Lower lobe of right lung (tissue), 2 donors: Measurements from ENCODE around the gene ZFY. TPM values are rescaled to one million over a fixed set of nuclear protein-coding genes. Genes with fewer than 3 reads are reported as not detected.

ENCODE experiments used
- ATAC-seq, 2 donors: fragments of 200-7000 bp; cut with Tn5 transposase; one replicate each; pipeline ENCODE4 v1.9.1; 2020 to 2022; ENCODE audit warnings: mild to moderate bottlenecking in 2 of 2, moderate library complexity in 2 of 2
- DNase-seq: peaks from one replicate; pipeline ENCODE4 v3.0.0-alpha.2; 2020
- H3K27ac ChIP-seq: fragments of 200-600 bp; one replicate; pipeline ENCODE4 v1.8.0; 2022
- H3K27me3 ChIP-seq: fragments of 200-600 bp; one replicate; pipeline ENCODE4 v1.8.0; 2022; ENCODE audit warnings: low read depth
- H3K36me3 ChIP-seq: fragments of 200-600 bp; one replicate; pipeline ENCODE4 v1.8.0; 2022; ENCODE audit warnings: mild to moderate bottlenecking
- H3K4me1 ChIP-seq: fragments of 200-600 bp; one replicate; pipeline ENCODE4 v1.8.0; 2022
- H3K4me3 ChIP-seq: fragments of 200-600 bp; one replicate; pipeline ENCODE4 v1.8.0; 2022; ENCODE audit warnings: mild to moderate bottlenecking
- H3K9me3 ChIP-seq: fragments of 200-600 bp; one replicate; pipeline ENCODE4 v1.8.0; 2022
- intact Hi-C: fragments of 100-400 bp; cut with DNase I; formaldehyde crosslinking; loops from one replicate; pipeline ENCODE4 v1.11.0; 2022
- total RNA-seq: library from RNA; stranded (reverse); fragmentation: NEBNext Ultra II Directional; extraction: Animal tissue kit (Norgen Biotek cat#: 25700); gene quantifications from one replicate; pipeline ENCODE4 v1.2.1, GENCODE V29; 2021
- TF ChIP-seq, protein P1 (sequence below): fragments of 200-600 bp; IDR thresholded peaks from one replicate; pipeline ENCODE4 v1.8.0; 2022; ENCODE audit warnings: antibody characterized with exemption, mild to moderate bottlenecking
- donor health status: DM: no; HTN: yes; CAD: no; lungs with severe emphysema.

The ZFY gene
- total RNA-seq, 1 donor from 2014 or later = 21.2 TPM

DNA sequence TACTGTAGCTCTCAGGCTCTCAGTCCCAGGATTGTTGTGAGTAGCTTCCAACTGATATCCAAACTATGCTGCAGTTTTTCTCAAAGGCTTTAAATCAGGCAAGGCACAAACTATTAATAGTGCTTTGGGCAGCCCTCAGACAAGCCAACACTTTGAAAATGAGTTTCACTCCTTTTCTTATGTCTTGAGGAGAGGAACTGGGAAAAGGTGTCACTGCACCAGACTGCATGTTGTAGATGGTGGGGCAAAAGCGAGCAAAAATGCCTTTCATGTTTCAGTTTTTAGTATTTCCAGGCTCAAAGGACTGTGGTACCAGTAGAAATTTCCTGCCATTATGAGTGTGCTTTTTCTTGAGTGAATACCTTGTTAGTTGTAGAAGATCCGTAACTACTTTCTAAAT is 39.1 kb upstream of the ZFY start:
- Histone ChIP-seq H3K27ac (no peak overlapping the region), H3K27me3 (no peaks in the 10 kb centered on the region), H3K4me1 (no peaks in the 10 kb centered on the region), H3K4me3 (no peak overlapping the region), H3K9me3 (no peaks in the 10 kb centered on the region), H3K36me3 (no peaks in the 10 kb centered on the region)
- DNase-seq (no peak), ATAC-seq (no peak)
- TF ChIP-seq, protein P1, sequence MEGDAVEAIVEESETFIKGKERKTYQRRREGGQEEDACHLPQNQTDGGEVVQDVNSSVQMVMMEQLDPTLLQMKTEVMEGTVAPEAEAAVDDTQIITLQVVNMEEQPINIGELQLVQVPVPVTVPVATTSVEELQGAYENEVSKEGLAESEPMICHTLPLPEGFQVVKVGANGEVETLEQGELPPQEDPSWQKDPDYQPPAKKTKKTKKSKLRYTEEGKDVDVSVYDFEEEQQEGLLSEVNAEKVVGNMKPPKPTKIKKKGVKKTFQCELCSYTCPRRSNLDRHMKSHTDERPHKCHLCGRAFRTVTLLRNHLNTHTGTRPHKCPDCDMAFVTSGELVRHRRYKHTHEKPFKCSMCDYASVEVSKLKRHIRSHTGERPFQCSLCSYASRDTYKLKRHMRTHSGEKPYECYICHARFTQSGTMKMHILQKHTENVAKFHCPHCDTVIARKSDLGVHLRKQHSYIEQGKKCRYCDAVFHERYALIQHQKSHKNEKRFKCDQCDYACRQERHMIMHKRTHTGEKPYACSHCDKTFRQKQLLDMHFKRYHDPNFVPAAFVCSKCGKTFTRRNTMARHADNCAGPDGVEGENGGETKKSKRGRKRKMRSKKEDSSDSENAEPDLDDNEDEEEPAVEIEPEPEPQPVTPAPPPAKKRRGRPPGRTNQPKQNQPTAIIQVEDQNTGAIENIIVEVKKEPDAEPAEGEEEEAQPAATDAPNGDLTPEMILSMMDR = no peak
- intact Hi-C loops = no loop called here

DNA sequence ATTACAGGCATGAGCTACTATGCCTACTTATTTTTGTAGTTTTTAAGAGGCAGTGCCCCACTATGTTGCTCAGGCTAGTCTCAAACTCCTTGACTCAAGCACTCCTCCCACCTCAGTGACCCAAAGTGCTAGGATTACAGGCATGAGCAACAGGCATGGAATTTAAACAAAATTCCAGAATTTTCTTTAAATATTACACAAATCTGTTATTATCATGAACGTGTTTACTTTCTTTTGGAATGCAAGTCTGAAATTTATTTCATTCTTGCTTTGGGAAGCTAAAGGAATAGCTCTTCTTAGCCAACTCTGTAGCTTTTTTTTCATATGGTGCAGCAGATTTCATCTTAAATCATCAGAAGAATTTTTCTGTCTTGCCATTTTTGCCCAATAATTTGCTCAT is 27.8 kb upstream of the ZFY start:
- Histone ChIP-seq H3K9me3 (no peaks in the 10 kb centered on the region), H3K4me3 (no peak overlapping the region), H3K27me3 (no peaks in the 10 kb centered on the region), H3K27ac (no peak overlapping the region), H3K4me1 (no peaks in the 10 kb centered on the region), H3K36me3 (no peaks in the 10 kb centered on the region)
- DNase-seq (no peak), ATAC-seq (no peak)
- intact Hi-C loops = no loop called here
- TF ChIP-seq, protein P1 = no peak

GRCh38 chrY:2913066-2913815 is 21.9 kb upstream of the ZFY start:
- DNase-seq (no peak), ATAC-seq (no peak)
- Histone ChIP-seq H3K36me3 (no peaks in the 10 kb centered on the region), H3K27ac (no peak overlapping the region), H3K9me3 (no peaks in the 10 kb centered on the region), H3K4me3 (no peak overlapping the region), H3K27me3 (no peaks in the 10 kb centered on the region), H3K4me1 (no peaks in the 10 kb centered on the region)
- TF ChIP-seq, protein P1 = peak; percentile 19
- intact Hi-C loops = no loop called here

GRCh38 chrY:2934078-2934477 is 1.1 kb upstream of the ZFY start:
- no peak for ATAC-seq
- H3K36me3 ChIP-seq = no peaks in the 10 kb centered on the region
- peak overlapping the region; percentile 61 for H3K4me3 ChIP-seq
- H3K27ac ChIP-seq = peak overlapping the region; percentile 99
- intact Hi-C loops = no loop called here
- no peaks in the 10 kb centered on the region for H3K27me3 ChIP-seq
- peaks cover 4% of the 10 kb centered on the region for H3K4me1 ChIP-seq
- TF ChIP-seq, protein P1 = no peak
- no peaks in the 10 kb centered on the region for H3K9me3 ChIP-seq
- DNase-seq = peak; percentile 32

DNA sequence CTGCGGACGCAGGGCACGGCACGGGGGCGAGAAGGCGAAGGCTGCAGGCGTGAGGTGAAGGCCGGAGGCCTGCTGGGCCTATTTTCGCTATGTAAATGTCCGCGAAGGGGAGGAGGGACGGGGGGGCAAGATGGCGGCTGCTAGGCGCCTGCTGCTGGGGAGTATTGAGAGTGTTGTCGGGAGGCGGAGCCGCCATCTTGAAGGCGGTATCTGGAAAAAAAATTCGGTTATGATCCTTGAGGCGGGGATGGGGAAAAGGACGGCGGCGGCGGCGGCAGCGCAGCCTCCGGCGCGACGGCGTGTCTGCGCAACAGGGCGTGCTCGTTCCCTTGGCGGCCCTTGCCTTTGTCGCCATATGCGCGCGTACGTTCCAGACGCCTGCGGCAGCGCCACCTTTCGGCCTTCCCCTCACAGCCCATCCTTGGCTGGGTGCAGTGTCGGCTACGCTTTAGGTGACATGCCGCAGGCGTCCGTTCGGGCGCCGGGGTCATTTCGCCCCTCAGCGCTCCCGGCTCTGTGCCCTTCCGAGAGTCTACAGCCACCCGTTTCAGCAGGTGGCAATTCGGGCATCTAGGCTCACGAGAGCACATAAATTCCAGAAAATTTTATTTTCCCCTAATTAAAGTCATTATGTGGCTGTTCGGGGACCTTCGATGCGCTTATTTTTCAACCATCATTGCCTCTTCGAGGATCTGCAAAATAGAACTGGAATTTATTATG is 695 bp downstream of the ZFY start:
- TF ChIP-seq, protein P1 = peak; percentile 76
- H3K27me3 ChIP-seq = no peaks in the 10 kb centered on the region
- peak overlapping the region; percentile 99 for H3K27ac ChIP-seq
- DNase-seq = peak; percentile 90
- intact Hi-C loops = no loop called here
- H3K4me3 ChIP-seq = peak overlapping the region; percentile 61
- peaks cover 10% of the 10 kb centered on the region for H3K4me1 ChIP-seq
- H3K36me3 ChIP-seq = no peaks in the 10 kb centered on the region
- no peaks in the 10 kb centered on the region for H3K9me3 ChIP-seq
- ATAC-seq = peak in 1 of 2 donors; percentile 95
